HCT116 (cell line): ENCODE results near the gene PRDM2. TPM values are rescaled to one million over a fixed set of nuclear protein-coding genes. Genes with fewer than 3 reads are reported as not detected.
A peak's percentile ranks its signal among the peaks of the same experiment; 100 is the strongest.
"Not testable (repeated sequence)": the region's sequence is repeated elsewhere in the genome, so short reads cannot be mapped to it uniquely, and the experiment has no call there.

Experiments used
- ATAC-seq: fragments of 200-7000 bp; cut with Tn5 transposase; 2 replicates; pipeline ENCODE4 v1.9.1; 2020; ENCODE audit warnings: mild to moderate bottlenecking, moderate library complexity
- BruUV-seq: library from RNA; stranded (reverse); fragments of 400-500 nt; replicated peaks from 2 replicates; lab custom pipeline; 2021; lab: Mats Ljungman, UMichigan
- CTCF ChIA-PET: fragments of 300-600 bp; sonication (Branson Sonifier 250); formaldehyde crosslinking; loops from one replicate; lab custom pipeline; 2021; ENCODE audit warnings: antibody characterized with exemption; lab: Charles Lee
- POLR2A ChIA-PET: fragments of 300-600, 350-600 bp; sonication (Branson Sonifier 250); formaldehyde crosslinking; loops from one replicate; lab custom pipeline; 2021; ENCODE audit warnings: antibody characterized with exemption; lab: Charles Lee
- RAD21 ChIA-PET, 2 experiments: fragments of 300-600 bp; sonication (Branson Sonifier 250); formaldehyde crosslinking; loops; one replicate each; lab custom pipeline; 2023; ENCODE audit warnings: low total read pairs in 2 of 2; ENCODE audit not compliant: uncharacterized antibody in 2 of 2, unreplicated experiment in 2 of 2, low non-redundant PET in 1 of 2; lab: Charles Lee
- DNase-seq: peaks from one replicate; pipeline ENCODE4 v3.0.0-alpha.2; 2010; ENCODE audit warnings: low read depth, low spot score
- H2AFZ ChIP-seq: fragments of 200-600 bp; shearing (Covaris generic), sonication (generic); 2 replicates; pipeline ENCODE4 v1.6.1; 2017; ENCODE audit warnings: low read depth, mixed run types, mixed read lengths, antibody characterized with exemption, low read length; ENCODE audit not compliant: poor library complexity, severe bottlenecking
- H3K27ac ChIP-seq: 2 replicates; pipeline ENCODE4 v1.5.1; 2012; ENCODE audit warnings: low read depth, low read length
- H3K27me3 ChIP-seq: fragments of 200-600 bp; sonication (generic); 2 replicates; pipeline ENCODE4 v1.6.1; 2016; ENCODE audit warnings: mixed run types, low read length, mixed read lengths; ENCODE audit not compliant: insufficient read depth
- H3K36me3 ChIP-seq, 2 experiments: fragments of 200-500 bp in 1 of 2; fragments of 200-600 bp in 1 of 2; sonication (Bioruptor generic) in 1 of 2; sonication (generic) in 1 of 2; 2 replicates each; pipeline versions ENCODE4 v1.5.1 to v1.6.1; 2014 to 2016; ENCODE audit warnings: low read length in 2 of 2, inconsistent platforms in 1 of 2, mixed read lengths in 1 of 2, mixed run types in 1 of 2; ENCODE audit not compliant: insufficient read depth in 2 of 2, control insufficient read depth in 1 of 2
- H3K4me1 ChIP-seq, 2 experiments: fragments of 200-600 bp in 1 of 2; sonication (generic) in 1 of 2; 2 replicates each; pipeline versions ENCODE4 v1.5.1 to v1.6.1; 2012 to 2017; ENCODE audit warnings: low read length in 2 of 2, inconsistent platforms in 1 of 2, mild to moderate bottlenecking in 1 of 2, mixed read lengths in 1 of 2, mixed run types in 1 of 2, moderate library complexity in 1 of 2; ENCODE audit not compliant: insufficient read depth in 2 of 2, control insufficient read depth in 1 of 2
- H3K4me2 ChIP-seq: fragments of 200-600 bp; sonication (generic); 2 replicates; pipeline ENCODE4 v1.6.1; 2017; ENCODE audit warnings: mixed run types, low read length, mixed read lengths
- H3K4me3 ChIP-seq, 2 experiments: fragments of 200-600 bp in 1 of 2; sonication (generic) in 1 of 2; replicated peaks in 1 of 2; 2 replicates each; pipeline ENCODE4 v1.5.1; 2011 to 2016; ENCODE audit warnings: low read length in 2 of 2, control low read depth in 1 of 2, low read depth in 1 of 2, mild to moderate bottlenecking in 1 of 2, mixed read lengths in 1 of 2, mixed run types in 1 of 2
- H3K79me2 ChIP-seq: fragments of 200-600 bp; sonication (generic); 2 replicates; pipeline ENCODE4 v1.6.1; 2017; ENCODE audit warnings: mild to moderate bottlenecking, mixed run types, low read length, moderate library complexity, mixed read lengths; ENCODE audit not compliant: insufficient read depth
- H3K9ac ChIP-seq: fragments of 200-600 bp; sonication (generic); 2 replicates; pipeline ENCODE4 v1.6.1; 2016; ENCODE audit warnings: low read length, mixed read lengths
- H3K9me2 ChIP-seq: fragments of 200-600 bp; sonication (generic), shearing (Covaris generic); 2 replicates; pipeline ENCODE4 v1.6.1; 2017; ENCODE audit warnings: mixed run types, mild to moderate bottlenecking, moderate library complexity; ENCODE audit not compliant: insufficient read depth
- H3K9me3 ChIP-seq, 2 experiments: fragments of 200-500 bp in 1 of 2; fragments of 200-600 bp in 1 of 2; sonication (Bioruptor generic) in 1 of 2; sonication (generic) in 1 of 2; 2 replicates each; pipeline ENCODE4 v1.6.1; 2014 to 2017; ENCODE audit warnings: low read length in 2 of 2, mixed read lengths in 2 of 2, inconsistent platforms in 1 of 2, low read depth in 1 of 2, mild to moderate bottlenecking in 1 of 2, mixed run types in 1 of 2, moderate library complexity in 1 of 2; ENCODE audit not compliant: control insufficient read depth in 1 of 2, insufficient read depth in 1 of 2
- H4K20me1 ChIP-seq: fragments of 200-600 bp; sonication (generic), shearing (Covaris generic); 2 replicates; pipeline ENCODE4 v1.6.1; 2017; ENCODE audit warnings: mixed run types, mild to moderate bottlenecking, moderate library complexity; ENCODE audit not compliant: insufficient read depth
- CBX3 ChIP-seq: IDR thresholded peaks from 2 replicates; pipeline ENCODE4 v1.6.1; 2012; ENCODE audit warnings: low read depth
- EGR1 ChIP-seq: IDR thresholded peaks from 2 replicates; pipeline ENCODE4 v1.6.1; 2012; ENCODE audit warnings: low read depth
- FOSL1 ChIP-seq: IDR thresholded peaks from 2 replicates; pipeline ENCODE4 v1.6.1; 2012; ENCODE audit warnings: low read depth
- POLR2A ChIP-seq: IDR thresholded peaks from 2 replicates; pipeline ENCODE4 v1.7.0; 2011; ENCODE audit warnings: borderline replicate concordance; ENCODE audit not compliant: insufficient read depth, insufficient read length; ENCODE audit errors: extremely low read depth
- POLR2AphosphoS5 ChIP-seq: IDR thresholded peaks from 2 replicates; pipeline ENCODE4 v1.6.1; 2011; ENCODE audit warnings: mild to moderate bottlenecking, low read depth, low read length, moderate library complexity
- SP1 ChIP-seq: IDR thresholded peaks from 2 replicates; pipeline ENCODE4 v1.6.1; 2012; ENCODE audit warnings: low read depth
- TCF7L2 ChIP-seq: IDR thresholded peaks from 2 replicates; pipeline ENCODE4 v1.7.0; 2011; ENCODE audit warnings: borderline replicate concordance, inconsistent platforms; ENCODE audit not compliant: insufficient read depth, insufficient read length; ENCODE audit errors: extremely low read depth
- intact Hi-C: fragments of 100-400 bp; cut with micrococcal nuclease; formaldehyde crosslinking; loops from 2 replicates; pipeline ENCODE4 v1.10.0; 2022
- total RNA-seq: library from RNA; stranded (reverse); gene quantifications from one replicate; pipeline ENCODE4 v1.2.1, GENCODE V29; 2021; ENCODE audit not compliant: unreplicated experiment
- TF ChIP-seq, protein P1 (sequence below), 3 experiments: fragments of 200-600 bp in 1 of 3; sonication (generic) in 1 of 3; IDR thresholded peaks in 2 of 3; conservative IDR thresholded peaks in 1 of 3; 2 replicates each; pipeline ENCODE4 v1.5.1; 2012 to 2017; ENCODE audit warnings: low read depth in 2 of 3, low read length in 2 of 3, antibody characterized with exemption in 1 of 3, borderline replicate concordance in 1 of 3, control low read depth in 1 of 3, mild to moderate bottlenecking in 1 of 3, mixed read lengths in 1 of 3, mixed run types in 1 of 3, moderate library complexity in 1 of 3; ENCODE audit not compliant: insufficient read depth in 1 of 3
- TF ChIP-seq, protein P2 (sequence below): IDR thresholded peaks from 2 replicates; pipeline ENCODE4 v1.6.1; 2012

PRDM2 gene
- total RNA-seq, 1 experiment from 2014 or later, result 17.3 TPM

DNA sequence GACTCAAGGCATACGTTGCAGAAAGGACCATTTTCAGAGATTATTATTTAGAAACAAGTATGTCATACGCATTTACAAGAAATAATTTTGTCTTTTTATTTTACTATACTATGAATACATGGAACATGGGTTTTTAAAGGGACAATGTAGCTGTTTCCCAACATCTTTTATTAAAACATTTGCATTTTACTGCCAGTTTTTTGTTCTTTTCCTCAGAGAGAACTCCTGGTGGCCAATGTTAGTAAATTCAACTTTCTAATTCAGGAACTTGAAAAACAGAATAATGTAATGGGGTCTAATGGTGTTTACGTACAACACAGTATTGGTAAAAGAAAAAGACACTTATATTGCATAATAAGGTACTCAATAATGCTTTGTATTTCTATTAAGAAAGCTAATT lies 14.9 kb downstream of the PRDM2 start:
- Histone ChIP-seq H3K4me1 (no peaks in the 10 kb centered on the region), H3K4me3 (no peak overlapping the region), H3K9me2 (no peaks in the 10 kb centered on the region), H2AFZ (no peak overlapping the region), H4K20me1 (no peaks in the 10 kb centered on the region), H3K27me3 (peaks cover 5% of the 10 kb centered on the region; the same call in 1 of the 2 replicates), H3K36me3 (no peaks in the 10 kb centered on the region), H3K9me3 (no peaks in the 10 kb centered on the region), H3K79me2 (no peaks in the 10 kb centered on the region), H3K4me2 (no peak overlapping the region), H3K27ac (no peak overlapping the region), H3K9ac (no peak overlapping the region)
- ATAC-seq, result no peak
- ChIA-PET CTCF (interaction anchor here (1.5 kb wide), 1 partner anchor 11 kb away, joined by 5 read pairs; no protein-coding TSS in a partner anchor), POLR2A (no interaction called here), RAD21 (no interaction called here)
- TF ChIP-seq TCF7L2 (no peak), SP1 (no peak), CBX3 (no peak), FOSL1 (no peak), EGR1 (no peak), POLR2AphosphoS5 (no peak), POLR2A (no peak)
- TF ChIP-seq, protein P1, sequence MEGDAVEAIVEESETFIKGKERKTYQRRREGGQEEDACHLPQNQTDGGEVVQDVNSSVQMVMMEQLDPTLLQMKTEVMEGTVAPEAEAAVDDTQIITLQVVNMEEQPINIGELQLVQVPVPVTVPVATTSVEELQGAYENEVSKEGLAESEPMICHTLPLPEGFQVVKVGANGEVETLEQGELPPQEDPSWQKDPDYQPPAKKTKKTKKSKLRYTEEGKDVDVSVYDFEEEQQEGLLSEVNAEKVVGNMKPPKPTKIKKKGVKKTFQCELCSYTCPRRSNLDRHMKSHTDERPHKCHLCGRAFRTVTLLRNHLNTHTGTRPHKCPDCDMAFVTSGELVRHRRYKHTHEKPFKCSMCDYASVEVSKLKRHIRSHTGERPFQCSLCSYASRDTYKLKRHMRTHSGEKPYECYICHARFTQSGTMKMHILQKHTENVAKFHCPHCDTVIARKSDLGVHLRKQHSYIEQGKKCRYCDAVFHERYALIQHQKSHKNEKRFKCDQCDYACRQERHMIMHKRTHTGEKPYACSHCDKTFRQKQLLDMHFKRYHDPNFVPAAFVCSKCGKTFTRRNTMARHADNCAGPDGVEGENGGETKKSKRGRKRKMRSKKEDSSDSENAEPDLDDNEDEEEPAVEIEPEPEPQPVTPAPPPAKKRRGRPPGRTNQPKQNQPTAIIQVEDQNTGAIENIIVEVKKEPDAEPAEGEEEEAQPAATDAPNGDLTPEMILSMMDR (IDR thresholded peaks at IDR 0.05 in 2 of 3, conservative IDR thresholded peaks at IDR 0.05 in 1 of 3; ENCODE audit: borderline replicate concordance in 1 of 3, insufficient read depth in 1 of 3, low read depth in 2 of 3, low read length in 2 of 3), result peak in 2 of 3 experiments; percentile 30 to 45; a peak in 2 of 6 replicates
- TF ChIP-seq, protein P2, sequence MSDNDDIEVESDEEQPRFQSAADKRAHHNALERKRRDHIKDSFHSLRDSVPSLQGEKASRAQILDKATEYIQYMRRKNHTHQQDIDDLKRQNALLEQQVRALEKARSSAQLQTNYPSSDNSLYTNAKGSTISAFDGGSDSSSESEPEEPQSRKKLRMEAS, result no peak
- intact Hi-C loops, result no loop called here
- DNase-seq, result no peak
- no TSS peak for BruUV-seq

DNA sequence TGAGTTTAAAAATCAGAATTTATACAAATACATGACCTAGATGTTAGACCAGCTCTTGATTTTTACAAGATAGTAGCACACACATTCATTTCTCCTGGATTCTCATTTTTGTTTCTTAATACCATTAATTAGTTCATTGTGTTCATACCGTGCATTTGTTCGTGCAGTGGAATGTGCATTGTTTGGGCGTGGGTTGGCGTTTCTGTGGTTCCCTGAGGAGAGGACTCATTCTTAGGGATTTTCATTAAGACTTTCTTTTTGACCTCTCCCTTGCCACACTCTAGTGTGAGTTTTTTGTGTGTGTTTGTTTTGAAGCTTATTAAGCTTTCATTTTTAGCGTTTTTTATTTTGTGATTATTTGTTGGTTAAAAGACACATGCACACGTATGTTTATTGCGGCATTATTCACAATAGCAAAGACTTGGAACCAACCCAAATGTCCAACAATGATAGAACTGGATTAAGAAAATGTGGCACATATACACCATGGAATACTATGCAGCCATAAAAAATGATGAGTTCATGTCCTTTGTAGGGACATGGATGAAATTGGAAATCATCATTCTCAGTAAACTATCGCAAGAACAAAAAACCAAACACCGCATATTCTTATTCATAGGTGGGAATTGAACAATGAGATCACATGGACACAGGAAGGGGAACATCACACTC lies 15.8 kb downstream of the PRDM2 start:
- H3K9ac ChIP-seq, H3K79me2 ChIP-seq, DNase-seq, H3K9me3 ChIP-seq, H3K27me3 ChIP-seq, BruUV-seq, H3K36me3 ChIP-seq, H3K4me2 ChIP-seq, H3K4me1 ChIP-seq, H3K27ac ChIP-seq, H3K4me3 ChIP-seq, intact Hi-C loops, RAD21 ChIA-PET, H3K9me2 ChIP-seq, POLR2A ChIA-PET, H4K20me1 ChIP-seq, ATAC-seq, H2AFZ ChIP-seq: not testable (repeated sequence)
- CTCF ChIA-PET, result interaction anchor here (1.5 kb wide), 1 partner anchor 12 kb away, joined by 5 read pairs; no protein-coding TSS in a partner anchor
